Stimulated activated CD4-positive, alpha-beta T cell treated with anti-CD3 and anti-CD28 coated beads, Interleukin-2, amount 100 ng/mL, for 4 hours (primary cell): Measurements from ENCODE around the gene ARMH1.
"Not testable (repeated sequence)": the region's sequence is repeated elsewhere in the genome, so short reads cannot be mapped to it uniquely, and the experiment has no call there.

Experiments used
- DNase-seq: peaks from one replicate; pipeline ENCODE4 v3.0.0-alpha.2; 2020; ENCODE audit warnings: low read depth

The ARMH1 gene

DNA sequence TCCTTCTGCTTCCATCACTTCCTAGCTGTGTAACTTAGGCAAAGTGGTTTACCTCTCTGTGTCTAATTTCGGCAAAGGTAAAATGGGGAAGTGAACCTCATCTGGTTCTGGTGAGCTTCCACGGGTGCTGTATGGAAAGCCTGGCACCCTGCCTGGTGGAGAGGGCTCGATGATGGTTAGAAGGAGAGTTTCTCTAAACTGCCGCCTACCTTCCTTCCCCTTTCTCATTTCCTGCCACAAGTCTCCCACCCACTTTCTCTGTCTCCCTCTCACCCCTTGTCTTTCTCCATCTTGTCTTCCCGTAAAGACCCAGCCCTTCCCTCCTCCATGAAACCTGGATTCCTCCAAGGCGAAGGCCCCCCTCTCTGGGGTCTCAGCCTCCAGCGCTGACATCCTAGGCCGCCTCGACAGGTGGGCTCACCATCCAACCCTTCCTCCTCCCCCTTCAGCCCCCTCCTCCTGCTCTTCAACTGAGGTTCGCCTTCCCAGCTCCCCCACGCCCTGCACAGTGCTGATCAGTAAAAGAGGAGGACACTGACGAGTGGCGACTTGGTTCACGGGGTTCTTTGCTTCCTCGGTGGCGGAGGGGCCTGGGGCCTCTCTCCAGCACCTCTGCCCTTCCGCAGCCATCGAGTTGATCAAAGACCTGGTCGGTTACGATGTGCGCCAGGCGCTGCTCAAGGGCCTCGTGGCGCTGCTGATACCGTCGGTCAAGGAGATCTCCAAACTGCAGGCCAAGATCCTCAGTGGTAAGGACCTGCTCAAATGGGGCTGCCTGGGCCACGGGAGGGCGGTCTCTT is 49.2 kb downstream of the ARMH1 start:
- peak; percentile 40 for DNase-seq

DNA sequence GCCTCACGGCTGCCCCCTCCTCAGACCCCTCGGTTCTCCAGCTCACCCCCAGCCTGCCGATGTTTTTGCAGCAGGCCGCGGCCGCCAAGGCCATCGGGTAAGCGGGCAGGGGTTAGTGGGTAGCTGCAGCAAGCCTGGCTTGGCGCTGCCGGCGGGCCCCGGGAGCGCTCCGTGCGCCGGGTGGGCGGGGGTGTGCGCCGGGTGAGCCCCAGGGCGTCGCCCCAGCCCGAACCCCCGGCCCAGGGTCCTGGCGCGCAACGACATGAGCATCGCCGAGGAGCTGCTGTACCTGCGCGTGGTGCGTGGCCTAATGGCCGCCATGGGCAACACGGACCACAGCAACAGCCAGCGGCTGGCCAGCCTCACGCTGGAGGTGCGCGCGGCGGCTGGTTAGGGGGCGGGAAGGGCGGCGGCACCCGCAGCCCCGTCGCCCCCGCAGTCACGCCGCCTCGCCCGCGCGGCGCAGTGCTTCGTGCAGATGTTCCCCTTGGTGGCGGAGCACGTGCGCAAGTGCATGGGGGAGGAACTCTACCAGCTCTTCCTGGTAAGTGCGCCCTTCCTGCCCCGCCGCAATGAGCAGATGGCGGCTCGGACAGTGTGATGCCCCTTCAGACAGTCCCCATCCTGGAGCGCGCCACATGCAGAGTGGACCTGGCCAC is 49.9 kb downstream of the ARMH1 start:
- DNase-seq, result no peak

DNA sequence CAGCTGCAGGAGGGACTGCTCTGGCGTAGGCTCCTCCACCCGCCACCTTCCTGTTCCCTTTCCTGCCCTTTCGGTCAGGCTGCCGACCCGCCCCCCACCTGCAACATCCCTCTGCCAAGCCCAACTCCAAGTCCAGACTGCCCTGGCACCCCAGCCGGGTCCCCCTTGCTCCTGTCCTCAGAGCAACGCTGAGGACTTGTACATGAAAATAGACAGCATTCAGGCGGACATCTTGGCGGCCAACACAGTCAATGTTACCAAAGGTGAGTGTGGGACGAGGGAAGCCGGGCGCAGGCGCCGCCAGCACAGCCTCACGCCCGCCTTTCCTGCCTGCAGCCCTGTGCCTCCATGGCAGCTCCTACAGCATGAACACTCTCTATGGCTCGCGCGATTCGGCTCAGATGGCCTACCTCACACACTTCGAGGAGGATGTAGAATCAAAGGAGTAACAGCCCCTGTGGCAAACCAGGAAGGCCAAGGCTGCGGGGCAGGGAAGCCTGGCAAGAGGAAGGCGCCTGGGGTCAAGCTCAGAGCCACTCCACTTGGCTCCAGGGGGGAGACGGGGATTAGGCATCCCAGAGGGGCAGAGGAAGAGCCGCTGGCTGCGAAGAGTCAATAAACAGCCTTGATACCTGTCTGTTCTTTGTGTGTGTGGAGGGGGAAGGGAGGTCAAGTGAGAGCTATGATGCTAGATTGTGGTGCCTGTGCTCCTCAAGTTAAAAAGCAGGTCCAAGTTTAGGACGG is 50.6 kb downstream of the ARMH1 start:
- no peak for DNase-seq

DNA sequence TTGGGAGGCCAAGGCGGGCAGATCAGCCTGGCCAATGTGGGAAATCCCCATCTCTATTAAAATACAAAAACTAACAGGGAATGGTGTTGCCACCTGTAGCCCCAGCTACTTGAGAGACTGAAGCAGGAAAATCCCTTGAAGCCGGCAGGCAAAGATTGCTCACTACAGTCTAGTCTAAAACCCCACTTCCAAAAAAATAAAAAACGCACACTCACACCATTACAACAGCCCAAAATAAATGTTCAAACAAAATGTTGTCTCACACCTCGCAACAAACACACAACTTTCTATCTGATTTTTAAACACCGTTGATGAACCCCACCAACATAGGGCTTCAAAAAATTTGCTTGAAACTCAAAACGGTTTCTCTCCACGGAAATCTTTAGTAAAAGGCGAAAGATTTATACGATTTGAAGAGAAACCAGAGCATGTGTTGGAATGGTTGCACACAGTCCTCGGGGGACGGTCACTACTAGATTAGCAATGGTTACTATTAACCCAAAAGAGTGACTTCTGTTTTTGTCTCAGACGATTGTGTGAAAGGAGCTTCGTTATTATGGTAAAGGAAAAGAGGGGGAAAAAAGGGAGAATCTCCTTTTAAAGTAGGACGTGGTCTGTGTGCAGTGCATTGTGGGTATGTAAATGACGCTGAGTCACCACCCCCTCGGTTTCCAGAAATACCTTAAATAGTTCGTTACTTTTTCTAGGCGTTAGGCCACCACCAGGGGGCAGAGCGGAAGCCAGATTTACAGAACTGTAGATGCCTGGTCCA is 56.4 kb downstream of the ARMH1 start, which contains the start of gene RNU5D-1:
Gene RNU5D-1, minus strand, starts transcription at position 430 of the 772 bp plus-strand sequence.
- peak; percentile 90 for DNase-seq

DNA sequence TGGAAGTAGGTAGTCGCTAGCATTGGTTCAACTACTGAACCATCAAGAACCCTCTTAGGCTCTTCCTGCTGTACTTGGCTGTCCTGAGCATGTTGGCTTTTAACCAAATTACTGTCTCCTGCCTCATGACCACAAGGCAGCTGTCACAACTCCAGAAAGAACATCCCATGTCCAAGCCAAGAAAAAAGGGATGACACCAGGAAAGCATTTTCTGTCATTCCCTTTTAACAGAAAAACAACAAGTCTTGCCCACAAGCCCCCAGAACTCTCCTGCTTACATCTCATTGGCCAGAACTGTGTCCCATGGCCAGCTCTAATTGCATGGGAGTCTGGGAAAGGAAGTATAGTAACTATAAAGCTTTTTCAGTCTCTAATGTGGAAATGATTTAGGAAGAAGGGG is 58.9 kb downstream of the ARMH1 start:
- DNase-seq, result no peak

DNA sequence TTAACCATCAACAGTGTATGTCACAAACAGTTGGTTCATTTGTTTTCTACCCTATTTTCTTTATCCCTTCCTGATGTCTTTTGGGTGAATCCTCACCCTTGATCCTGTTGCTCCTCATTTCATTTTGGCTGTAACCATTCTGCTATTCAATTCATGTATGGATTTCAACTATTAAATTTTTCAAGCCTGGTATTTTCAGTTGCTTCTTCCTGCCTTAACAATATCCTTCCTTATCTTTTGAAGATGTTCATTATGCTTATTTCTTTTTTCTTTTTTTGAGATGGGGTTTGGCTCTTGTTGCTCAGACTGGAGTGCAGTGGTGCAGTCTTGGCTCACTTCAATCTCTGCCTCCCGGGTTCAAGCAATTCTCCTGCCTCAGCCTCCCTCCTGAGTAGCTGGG is 59.3 kb downstream of the ARMH1 start:
- no peak for DNase-seq

DNA sequence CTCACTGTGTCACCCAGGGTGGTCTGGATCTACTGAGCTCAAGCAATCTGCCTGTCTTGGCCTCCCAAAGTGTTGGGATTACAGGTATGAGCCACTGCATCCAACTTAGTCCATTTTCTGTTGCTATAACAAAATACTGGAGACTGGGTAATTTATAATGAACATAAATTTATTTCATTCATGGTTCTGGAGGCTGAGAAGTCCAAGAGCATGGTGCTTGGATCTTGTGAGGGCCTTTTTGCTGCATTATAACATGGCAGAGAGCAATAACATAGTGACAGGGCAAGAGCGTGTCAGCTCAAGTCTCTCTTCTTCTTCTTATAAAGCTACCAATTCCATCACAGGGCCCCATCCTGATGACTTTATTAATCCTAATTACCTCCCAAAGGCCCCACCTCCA is 61.5 kb downstream of the ARMH1 start:
- DNase-seq, result no peak

DNA sequence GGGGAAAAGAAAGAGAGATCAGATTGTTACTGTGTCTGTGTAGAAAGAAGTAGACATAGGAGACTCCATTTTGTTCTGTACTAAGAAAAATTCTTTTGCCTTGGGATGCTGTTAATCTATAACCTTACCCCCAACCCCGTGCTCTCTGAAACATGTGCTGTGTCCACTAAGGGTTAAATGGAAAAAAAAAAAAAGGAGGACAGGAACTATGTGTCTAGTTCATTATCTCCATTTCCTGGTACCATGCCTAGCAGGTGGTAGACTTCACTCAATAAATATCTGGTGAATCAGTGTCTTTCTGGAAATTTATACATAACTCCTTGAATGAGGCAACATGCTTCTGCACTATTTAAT is 64.4 kb downstream of the ARMH1 start:
- DNase-seq, result not testable (repeated sequence)

DNA sequence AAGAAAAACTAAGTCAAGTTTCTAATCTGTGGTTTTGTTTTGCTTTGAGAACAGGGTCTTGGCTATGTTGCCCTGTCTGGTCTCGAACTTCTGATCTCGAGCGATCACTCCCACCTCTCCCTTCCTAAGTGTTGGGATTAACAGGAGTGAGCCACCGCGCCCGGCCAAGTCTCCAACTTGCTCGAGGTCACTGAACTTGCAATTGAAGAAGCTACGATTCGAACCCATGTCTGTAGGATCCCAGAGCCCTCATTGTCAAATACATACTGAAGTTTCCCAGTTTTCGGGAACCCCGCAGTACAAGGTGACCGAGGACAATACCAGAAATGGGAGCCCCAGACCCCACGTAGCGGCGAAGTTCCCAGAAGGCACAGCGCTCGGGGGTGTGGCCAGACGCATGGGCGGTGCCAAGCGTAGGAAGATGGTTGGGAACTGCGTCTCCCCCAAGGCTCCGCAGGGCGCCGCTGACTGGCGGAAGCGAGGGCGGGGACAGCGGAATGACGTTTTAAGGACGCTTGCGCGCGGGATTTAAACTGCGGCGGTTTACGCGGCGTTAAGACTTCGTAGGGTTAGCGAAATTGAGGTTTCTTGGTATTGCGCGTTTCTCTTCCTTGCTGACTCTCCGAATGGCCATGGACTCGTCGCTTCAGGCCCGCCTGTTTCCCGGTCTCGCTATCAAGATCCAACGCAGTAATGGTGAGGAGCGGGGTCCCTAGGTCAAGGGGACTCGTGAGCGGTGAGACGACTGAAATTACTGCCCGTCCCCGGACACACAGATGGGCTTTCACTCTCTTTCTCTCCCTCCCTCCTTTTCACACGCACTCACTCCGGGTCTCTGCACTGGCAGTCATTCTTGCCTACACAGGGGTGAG is 65.0 kb downstream of the ARMH1 start, which contains the start of gene KIF2C:
Gene KIF2C, plus strand, starts transcription at position 531 of the 872 bp plus-strand sequence. Its CDS starts 96 bp downstream, at position 627.
- peak; percentile 96 for DNase-seq

DNA sequence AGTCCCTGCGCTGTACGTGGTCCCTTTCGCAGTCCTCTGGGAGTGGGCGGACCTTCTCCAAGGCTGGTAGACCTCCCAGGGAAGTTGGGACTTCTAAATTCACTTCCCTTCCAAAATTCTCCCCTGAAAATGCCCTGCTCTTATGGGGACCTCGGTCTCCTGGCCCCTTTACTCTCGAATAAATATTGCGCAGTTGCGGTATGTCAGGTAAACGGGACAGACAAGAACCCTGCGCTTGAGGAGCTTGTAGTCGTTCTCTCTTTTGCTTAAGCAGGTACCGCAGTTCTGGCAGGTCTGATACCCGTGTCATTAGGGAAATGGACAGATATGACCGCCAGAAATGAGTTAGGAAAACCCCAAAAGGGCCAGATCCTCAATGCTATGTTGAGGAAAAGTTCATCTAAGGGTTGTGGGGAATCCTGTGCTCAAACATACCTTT is 65.7 kb downstream of the ARMH1 start:
- no peak for DNase-seq

DNA sequence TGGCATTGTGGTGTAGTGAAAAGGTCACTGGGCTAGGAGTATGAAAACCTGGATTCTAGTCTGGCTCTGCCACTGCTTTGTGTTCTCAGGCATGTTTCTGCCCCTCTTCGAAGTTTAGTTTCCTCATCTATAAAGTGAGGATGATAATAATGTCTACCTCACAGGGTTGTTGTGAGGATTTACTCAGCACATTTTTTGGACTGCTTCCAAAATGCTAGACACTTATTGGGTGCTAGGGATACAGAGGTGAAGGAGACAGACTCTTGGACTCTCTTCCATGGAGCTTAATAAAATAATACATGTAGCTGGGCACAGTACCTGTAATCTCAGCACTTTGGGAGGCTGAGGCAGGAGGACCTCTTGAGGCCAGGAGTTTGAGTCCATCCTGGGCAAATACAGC is 68.7 kb downstream of the ARMH1 start:
- DNase-seq, result no peak

DNA sequence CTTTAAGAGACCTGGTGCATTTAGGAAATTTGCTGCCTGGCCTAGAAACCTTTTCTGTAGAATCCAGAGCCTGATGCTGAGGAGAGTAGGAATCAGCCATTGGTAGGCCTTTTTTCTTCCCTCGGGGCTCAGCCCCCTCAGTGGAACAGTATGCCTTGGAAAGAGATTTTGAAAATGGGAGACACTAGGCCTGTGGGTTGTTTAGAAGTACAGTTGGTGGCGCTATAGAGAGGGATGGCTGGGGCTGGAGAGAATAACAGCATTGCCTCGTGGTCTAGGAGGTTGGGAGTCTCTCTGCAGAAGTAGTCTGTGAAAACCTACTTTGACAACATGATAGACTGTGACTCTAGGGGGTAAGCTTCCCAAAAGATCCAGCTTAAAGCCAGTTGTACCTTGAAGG is 73.4 kb downstream of the ARMH1 start:
- DNase-seq, result no peak

DNA sequence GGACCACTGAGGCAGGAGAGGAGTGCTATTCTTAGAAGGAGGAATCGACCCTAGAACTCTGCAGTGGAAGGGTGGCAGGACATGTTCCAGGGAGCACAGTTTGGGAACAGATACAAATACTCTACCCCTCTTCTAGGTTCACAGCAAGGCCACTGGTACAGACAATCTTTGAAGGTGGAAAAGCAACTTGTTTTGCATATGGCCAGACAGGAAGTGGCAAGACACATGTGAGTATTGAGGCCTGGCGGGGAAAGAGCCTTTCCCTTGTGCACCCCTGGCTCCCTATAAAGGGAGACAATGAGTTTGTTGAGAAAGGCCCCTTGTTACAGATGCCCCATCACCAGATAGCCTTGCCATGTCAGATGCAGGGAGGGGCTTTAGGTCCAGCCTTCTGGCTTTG is 82.9 kb downstream of the ARMH1 start:
- DNase-seq, result no peak

DNA sequence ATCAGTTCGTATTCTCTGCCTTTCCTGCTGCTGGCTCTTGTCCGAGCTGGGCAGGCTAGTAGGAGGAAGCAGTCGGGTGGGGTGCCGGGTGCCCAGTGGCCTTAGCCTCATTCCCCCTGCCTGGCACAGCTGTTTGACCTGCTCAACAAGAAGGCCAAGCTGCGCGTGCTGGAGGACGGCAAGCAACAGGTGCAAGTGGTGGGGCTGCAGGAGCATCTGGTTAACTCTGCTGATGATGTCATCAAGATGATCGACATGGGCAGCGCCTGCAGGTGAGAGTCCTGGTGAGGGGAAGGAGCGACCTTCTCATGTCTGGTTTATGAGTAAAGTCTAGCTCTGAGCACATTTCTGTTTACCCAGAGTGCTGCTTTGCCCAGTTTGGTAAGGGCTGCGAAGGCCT is 84.6 kb downstream of the ARMH1 start:
- no peak for DNase-seq

DNA sequence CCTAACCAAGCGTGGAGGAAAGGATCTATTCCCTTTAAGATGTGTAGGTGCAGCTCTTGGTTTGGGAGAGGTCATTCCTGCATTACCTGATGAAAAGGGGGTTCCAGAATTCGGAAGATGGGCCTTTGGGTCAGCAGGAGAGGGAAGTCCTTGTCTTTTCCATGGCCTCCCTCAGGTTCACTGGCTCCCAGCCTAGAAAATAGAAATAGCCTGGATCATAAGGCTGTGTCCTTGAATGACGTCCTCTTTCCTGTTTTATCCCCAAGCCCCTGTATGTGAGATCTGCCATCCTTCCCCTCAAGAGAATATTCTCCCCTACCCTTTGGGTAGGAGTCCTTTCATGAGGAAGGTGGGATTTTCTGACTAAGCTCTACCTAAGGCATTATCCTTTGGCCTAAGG is 86.4 kb downstream of the ARMH1 start:
- no peak for DNase-seq

DNA sequence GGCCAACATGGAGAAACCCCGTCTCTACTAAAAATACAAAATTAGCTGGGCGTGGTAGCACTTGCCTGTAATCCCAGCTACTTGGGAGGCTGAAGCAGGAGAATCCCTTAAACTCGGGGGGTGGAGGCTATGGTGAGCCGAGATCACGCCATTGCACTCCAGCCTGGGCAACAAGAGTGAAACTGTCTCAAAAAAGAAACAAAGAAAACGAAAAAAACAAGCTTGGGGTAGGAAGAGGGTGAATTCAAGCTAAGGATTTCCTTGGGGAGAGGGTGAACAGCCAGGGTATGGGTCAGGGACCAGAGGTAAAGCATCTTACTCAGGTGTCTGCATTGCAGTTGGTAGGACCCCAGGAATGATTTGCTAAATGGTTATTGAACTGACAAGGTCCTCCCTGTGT is 91.9 kb downstream of the ARMH1 start:
- not testable (repeated sequence) for DNase-seq
